C4-2B (cell line): ENCODE measurements around the gene HOXA9.
A peak's percentile ranks its signal among the peaks of the same experiment; 100 is the strongest.

Experiments
- H3K27ac ChIP-seq: fragments of 450-650 bp; 2 replicates; pipeline ENCODE4 v1.5.1; 2017
- CTCF ChIP-seq: fragments of 450-650 bp; conservative IDR thresholded peaks from 2 replicates; pipeline ENCODE4 v1.5.1; 2017; ENCODE audit warnings: mild to moderate bottlenecking
- ZFX ChIP-seq: fragments of 450-650 bp; IDR thresholded peaks from 2 replicates; pipeline ENCODE4 v1.6.1; 2017

Gene HOXA9

GRCh38 chr7:27123477-27124053, 41.8 kb downstream of the HOXA9 start:
- TF ChIP-seq CTCF (no peak), ZFX (no peak)
- H3K27ac ChIP-seq = no peak overlapping the region

- TF ChIP-seq CTCF (no peak), ZFX (no peak)
- no peak overlapping the region for H3K27ac ChIP-seq
Observed at GRCh38 chr7:27123007-27123476, 42.3 kb downstream of the HOXA9 start.

- no peak for TF ChIP-seq CTCF
- TF ChIP-seq ZFX = no peak
- peak overlapping the region; percentile 19; the same call in 1 of the 2 replicates for H3K27ac ChIP-seq
Observed at GRCh38 chr7:27122077-27122910, 43.0 kb downstream of the HOXA9 start.

- H3K27ac ChIP-seq = peak overlapping the region; percentile 19; the same call in 1 of the 2 replicates
Observed at GRCh38 chr7:27121684-27122076, 43.7 kb downstream of the HOXA9 start.

GRCh38 chr7:27119412-27119911, 45.9 kb downstream of the HOXA9 start:
- TF ChIP-seq ZFX (no peak), CTCF (no peak)
- no peak overlapping the region for H3K27ac ChIP-seq

More at GRCh38 chr7:27121684-27122076, 43.7 kb downstream of the HOXA9 start:
- no peak for TF ChIP-seq ZFX
- TF ChIP-seq CTCF = no peak

- TF ChIP-seq ZFX (no peak), CTCF (no peak)
- H3K27ac ChIP-seq = no peak overlapping the region
Observed at GRCh38 chr7:27118580-27118979, 46.8 kb downstream of the HOXA9 start.

- no peak overlapping the region for H3K27ac ChIP-seq
- TF ChIP-seq CTCF (no peak), ZFX (no peak)
Observed at GRCh38 chr7:27117887-27118491, 47.3 kb downstream of the HOXA9 start.
